GM12873 (cell line): ENCODE measurements around the gene HDAC4.

ENCODE experiments used
- TF ChIP-seq, protein P1 (sequence below): IDR thresholded peaks from 2 replicates; pipeline ENCODE4 v1.5.1; 2012; ENCODE audit warnings: low read depth, mild to moderate bottlenecking, moderate library complexity, low read length, control low read depth; ENCODE audit not compliant: insufficient read depth; ENCODE audit errors: missing control alignments

The HDAC4 gene

GRCh38 chr2:239059854-239060253, 341.0 kb downstream of the HDAC4 start:
- TF ChIP-seq, protein P1, sequence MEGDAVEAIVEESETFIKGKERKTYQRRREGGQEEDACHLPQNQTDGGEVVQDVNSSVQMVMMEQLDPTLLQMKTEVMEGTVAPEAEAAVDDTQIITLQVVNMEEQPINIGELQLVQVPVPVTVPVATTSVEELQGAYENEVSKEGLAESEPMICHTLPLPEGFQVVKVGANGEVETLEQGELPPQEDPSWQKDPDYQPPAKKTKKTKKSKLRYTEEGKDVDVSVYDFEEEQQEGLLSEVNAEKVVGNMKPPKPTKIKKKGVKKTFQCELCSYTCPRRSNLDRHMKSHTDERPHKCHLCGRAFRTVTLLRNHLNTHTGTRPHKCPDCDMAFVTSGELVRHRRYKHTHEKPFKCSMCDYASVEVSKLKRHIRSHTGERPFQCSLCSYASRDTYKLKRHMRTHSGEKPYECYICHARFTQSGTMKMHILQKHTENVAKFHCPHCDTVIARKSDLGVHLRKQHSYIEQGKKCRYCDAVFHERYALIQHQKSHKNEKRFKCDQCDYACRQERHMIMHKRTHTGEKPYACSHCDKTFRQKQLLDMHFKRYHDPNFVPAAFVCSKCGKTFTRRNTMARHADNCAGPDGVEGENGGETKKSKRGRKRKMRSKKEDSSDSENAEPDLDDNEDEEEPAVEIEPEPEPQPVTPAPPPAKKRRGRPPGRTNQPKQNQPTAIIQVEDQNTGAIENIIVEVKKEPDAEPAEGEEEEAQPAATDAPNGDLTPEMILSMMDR: no peak

- TF ChIP-seq, protein P1: no peak
Measured at GRCh38 chr2:239058766-239059165, 342.1 kb downstream of the HDAC4 start.

- TF ChIP-seq, protein P1: no peak
Measured at GRCh38 chr2:239057533-239057932, 343.3 kb downstream of the HDAC4 start.

GRCh38 chr2:239056611-239057010, 344.2 kb downstream of the HDAC4 start:
- TF ChIP-seq, protein P1: no peak

- TF ChIP-seq, protein P1: no peak
Measured at GRCh38 chr2:239055756-239056493, 344.9 kb downstream of the HDAC4 start.

GRCh38 chr2:239054921-239055320, 345.9 kb downstream of the HDAC4 start:
- TF ChIP-seq, protein P1: no peak

DNA sequence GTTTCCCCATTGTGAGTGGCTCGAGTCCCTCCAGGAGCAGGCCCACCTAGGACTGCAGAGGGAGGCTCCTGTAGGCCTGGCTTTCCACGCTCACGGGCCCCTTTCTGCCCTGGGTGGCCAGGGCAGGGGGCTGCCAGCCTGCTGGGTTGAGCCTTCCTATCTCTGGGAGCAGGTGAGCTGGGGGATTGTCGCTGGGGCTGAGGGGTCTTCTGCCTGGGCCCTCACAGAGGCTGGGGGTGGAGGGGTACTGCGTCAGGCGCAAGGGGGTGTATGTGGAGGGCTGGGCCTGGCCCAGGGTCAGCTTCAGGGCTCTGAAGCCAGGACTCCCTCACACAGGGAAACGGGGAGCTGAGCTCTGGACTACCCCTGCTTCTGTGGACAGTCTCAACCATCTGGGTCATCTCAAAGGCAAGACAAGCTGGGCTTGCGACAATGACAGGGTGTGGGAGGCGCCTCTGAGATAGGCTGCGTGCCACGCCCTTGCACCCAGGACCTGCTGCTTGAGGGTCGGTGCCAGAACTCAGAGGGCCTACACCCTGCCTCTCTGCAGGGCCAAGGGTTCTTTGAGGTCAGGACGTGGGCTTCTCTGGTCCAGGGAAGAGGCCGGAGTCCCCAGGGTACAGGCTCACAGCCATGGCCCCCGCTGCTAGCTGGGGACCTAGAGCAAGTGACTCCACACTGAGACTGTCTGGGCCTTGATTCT, 346.9 kb downstream of the HDAC4 start:
- TF ChIP-seq, protein P1: no peak
